HCT116 (cell line): ENCODE measurements around the gene DPP10. TPM values are rescaled to one million over a fixed set of nuclear protein-coding genes. Genes with fewer than 3 reads are reported as not detected.

Experiments used
- ATAC-seq: fragments of 200-7000 bp; cut with Tn5 transposase; 2 replicates; pipeline ENCODE4 v1.9.1; 2020; ENCODE audit warnings: mild to moderate bottlenecking, moderate library complexity
- BruUV-seq: library from RNA; stranded (reverse); fragments of 400-500 nt; replicated peaks from 2 replicates; lab custom pipeline; 2021; lab: Mats Ljungman, UMichigan
- CTCF ChIA-PET: fragments of 300-600 bp; sonication (Branson Sonifier 250); formaldehyde crosslinking; loops from one replicate; lab custom pipeline; 2021; ENCODE audit warnings: antibody characterized with exemption; lab: Charles Lee
- POLR2A ChIA-PET: fragments of 300-600, 350-600 bp; sonication (Branson Sonifier 250); formaldehyde crosslinking; loops from one replicate; lab custom pipeline; 2021; ENCODE audit warnings: antibody characterized with exemption; lab: Charles Lee
- RAD21 ChIA-PET, 2 experiments: fragments of 300-600 bp; sonication (Branson Sonifier 250); formaldehyde crosslinking; loops; one replicate each; lab custom pipeline; 2023; ENCODE audit warnings: low total read pairs in 2 of 2; ENCODE audit not compliant: uncharacterized antibody in 2 of 2, unreplicated experiment in 2 of 2, low non-redundant PET in 1 of 2; lab: Charles Lee
- DNase-seq: peaks from one replicate; pipeline ENCODE4 v3.0.0-alpha.2; 2010; ENCODE audit warnings: low read depth, low spot score
- H2AFZ ChIP-seq: fragments of 200-600 bp; shearing (Covaris generic), sonication (generic); 2 replicates; pipeline ENCODE4 v1.6.1; 2017; ENCODE audit warnings: low read depth, mixed run types, mixed read lengths, antibody characterized with exemption, low read length; ENCODE audit not compliant: poor library complexity, severe bottlenecking
- H3K27ac ChIP-seq: 2 replicates; pipeline ENCODE4 v1.5.1; 2012; ENCODE audit warnings: low read depth, low read length
- H3K27me3 ChIP-seq: fragments of 200-600 bp; sonication (generic); 2 replicates; pipeline ENCODE4 v1.6.1; 2016; ENCODE audit warnings: mixed run types, low read length, mixed read lengths; ENCODE audit not compliant: insufficient read depth
- H3K36me3 ChIP-seq, 2 experiments: fragments of 200-500 bp in 1 of 2; fragments of 200-600 bp in 1 of 2; sonication (Bioruptor generic) in 1 of 2; sonication (generic) in 1 of 2; 2 replicates each; pipeline versions ENCODE4 v1.5.1 to v1.6.1; 2014 to 2016; ENCODE audit warnings: low read length in 2 of 2, inconsistent platforms in 1 of 2, mixed read lengths in 1 of 2, mixed run types in 1 of 2; ENCODE audit not compliant: insufficient read depth in 2 of 2, control insufficient read depth in 1 of 2
- H3K4me1 ChIP-seq, 2 experiments: fragments of 200-600 bp in 1 of 2; sonication (generic) in 1 of 2; 2 replicates each; pipeline versions ENCODE4 v1.5.1 to v1.6.1; 2012 to 2017; ENCODE audit warnings: low read length in 2 of 2, inconsistent platforms in 1 of 2, mild to moderate bottlenecking in 1 of 2, mixed read lengths in 1 of 2, mixed run types in 1 of 2, moderate library complexity in 1 of 2; ENCODE audit not compliant: insufficient read depth in 2 of 2, control insufficient read depth in 1 of 2
- H3K4me2 ChIP-seq: fragments of 200-600 bp; sonication (generic); 2 replicates; pipeline ENCODE4 v1.6.1; 2017; ENCODE audit warnings: mixed run types, low read length, mixed read lengths
- H3K4me3 ChIP-seq, 2 experiments: fragments of 200-600 bp in 1 of 2; sonication (generic) in 1 of 2; replicated peaks in 1 of 2; 2 replicates each; pipeline ENCODE4 v1.5.1; 2011 to 2016; ENCODE audit warnings: low read length in 2 of 2, control low read depth in 1 of 2, low read depth in 1 of 2, mild to moderate bottlenecking in 1 of 2, mixed read lengths in 1 of 2, mixed run types in 1 of 2
- H3K79me2 ChIP-seq: fragments of 200-600 bp; sonication (generic); 2 replicates; pipeline ENCODE4 v1.6.1; 2017; ENCODE audit warnings: mild to moderate bottlenecking, mixed run types, low read length, moderate library complexity, mixed read lengths; ENCODE audit not compliant: insufficient read depth
- H3K9ac ChIP-seq: fragments of 200-600 bp; sonication (generic); 2 replicates; pipeline ENCODE4 v1.6.1; 2016; ENCODE audit warnings: low read length, mixed read lengths
- H3K9me2 ChIP-seq: fragments of 200-600 bp; sonication (generic), shearing (Covaris generic); 2 replicates; pipeline ENCODE4 v1.6.1; 2017; ENCODE audit warnings: mixed run types, mild to moderate bottlenecking, moderate library complexity; ENCODE audit not compliant: insufficient read depth
- H3K9me3 ChIP-seq, 2 experiments: fragments of 200-500 bp in 1 of 2; fragments of 200-600 bp in 1 of 2; sonication (Bioruptor generic) in 1 of 2; sonication (generic) in 1 of 2; 2 replicates each; pipeline ENCODE4 v1.6.1; 2014 to 2017; ENCODE audit warnings: low read length in 2 of 2, mixed read lengths in 2 of 2, inconsistent platforms in 1 of 2, low read depth in 1 of 2, mild to moderate bottlenecking in 1 of 2, mixed run types in 1 of 2, moderate library complexity in 1 of 2; ENCODE audit not compliant: control insufficient read depth in 1 of 2, insufficient read depth in 1 of 2
- H4K20me1 ChIP-seq: fragments of 200-600 bp; sonication (generic), shearing (Covaris generic); 2 replicates; pipeline ENCODE4 v1.6.1; 2017; ENCODE audit warnings: mixed run types, mild to moderate bottlenecking, moderate library complexity; ENCODE audit not compliant: insufficient read depth
- CBX3 ChIP-seq: IDR thresholded peaks from 2 replicates; pipeline ENCODE4 v1.6.1; 2012; ENCODE audit warnings: low read depth
- CEBPB ChIP-seq: IDR thresholded peaks from 2 replicates; pipeline ENCODE4 v1.6.1; 2012; ENCODE audit warnings: low read depth
- EGR1 ChIP-seq: IDR thresholded peaks from 2 replicates; pipeline ENCODE4 v1.6.1; 2012; ENCODE audit warnings: low read depth
- ELF1 ChIP-seq: IDR thresholded peaks from 2 replicates; pipeline ENCODE4 v1.6.1; 2012; ENCODE audit warnings: low read depth, borderline replicate concordance
- EZH2phosphoT487 ChIP-seq: fragments of 200-600 bp; IDR thresholded peaks from 2 replicates; pipeline ENCODE4 v1.6.1; 2018; ENCODE audit warnings: antibody characterized with exemption, borderline replicate concordance
- JUND ChIP-seq: IDR thresholded peaks from 2 replicates; pipeline ENCODE4 v1.6.1; 2012
- POLR2A ChIP-seq: IDR thresholded peaks from 2 replicates; pipeline ENCODE4 v1.7.0; 2011; ENCODE audit warnings: borderline replicate concordance; ENCODE audit not compliant: insufficient read depth, insufficient read length; ENCODE audit errors: extremely low read depth
- POLR2AphosphoS5 ChIP-seq: IDR thresholded peaks from 2 replicates; pipeline ENCODE4 v1.6.1; 2011; ENCODE audit warnings: mild to moderate bottlenecking, low read depth, low read length, moderate library complexity
- RAD21 ChIP-seq: IDR thresholded peaks from 2 replicates; pipeline ENCODE4 v1.6.1; 2012; ENCODE audit warnings: low read depth, mild to moderate bottlenecking
- SIN3A ChIP-seq: IDR thresholded peaks from 2 replicates; pipeline ENCODE4 v1.6.1; 2012; ENCODE audit warnings: low read depth
- SRF ChIP-seq: IDR thresholded peaks from 2 replicates; pipeline ENCODE4 v1.6.1; 2012; ENCODE audit warnings: low read depth
- TCF7L2 ChIP-seq: IDR thresholded peaks from 2 replicates; pipeline ENCODE4 v1.7.0; 2011; ENCODE audit warnings: borderline replicate concordance, inconsistent platforms; ENCODE audit not compliant: insufficient read depth, insufficient read length; ENCODE audit errors: extremely low read depth
- YY1 ChIP-seq: IDR thresholded peaks from 2 replicates; pipeline ENCODE4 v1.6.1; 2011; ENCODE audit warnings: low read length, low read depth, moderate library complexity, mild to moderate bottlenecking; ENCODE audit not compliant: insufficient replicate concordance; ENCODE audit errors: extremely low read depth
- ZBTB33 ChIP-seq: IDR thresholded peaks from 2 replicates; pipeline ENCODE4 v1.6.1; 2011; ENCODE audit warnings: mild to moderate bottlenecking, low read length, moderate library complexity; ENCODE audit not compliant: insufficient replicate concordance; ENCODE audit errors: extremely low read depth
- ZNF274 ChIP-seq: fragments of 200-500 bp; sonication (Bioruptor generic); IDR thresholded peaks from 2 replicates; pipeline ENCODE4 v1.6.1; 2014; ENCODE audit warnings: mild to moderate bottlenecking, low read depth, low read length, inconsistent platforms
- intact Hi-C: fragments of 100-400 bp; cut with micrococcal nuclease; formaldehyde crosslinking; loops from 2 replicates; pipeline ENCODE4 v1.10.0; 2022
- total RNA-seq: library from RNA; stranded (reverse); gene quantifications from one replicate; pipeline ENCODE4 v1.2.1, GENCODE V29; 2021; ENCODE audit not compliant: unreplicated experiment
- TF ChIP-seq, protein P1 (sequence below): IDR thresholded peaks from 2 replicates; pipeline ENCODE4 v1.6.1; 2012
- TF ChIP-seq, protein P2 (sequence below): IDR thresholded peaks from 2 replicates; pipeline ENCODE4 v1.6.1; 2012

Gene DPP10
- total RNA-seq, 1 experiment from 2014 or later = not detected

DNA sequence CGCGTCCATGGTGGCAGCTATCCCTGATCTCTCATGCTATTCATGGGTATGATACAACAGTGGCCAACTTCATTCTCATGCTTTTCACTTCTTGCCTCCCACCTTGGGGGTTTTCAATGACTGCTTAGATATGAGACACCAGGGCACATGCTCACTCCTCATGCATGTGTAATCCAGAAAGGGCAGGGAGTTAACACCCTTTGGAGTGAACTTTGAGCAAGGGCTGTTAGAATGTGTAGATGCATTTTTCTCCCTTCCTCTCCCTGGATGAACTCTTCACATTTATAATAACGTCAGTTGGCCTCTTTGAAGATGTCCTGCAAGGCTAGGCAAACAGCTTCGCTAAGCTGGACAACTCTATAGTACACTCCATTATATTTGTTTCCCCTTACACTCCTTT lies 56.7 kb downstream of the DPP10 start:
- BruUV-seq = no TSS peak
- ChIA-PET RAD21 (no interaction called here), POLR2A (no interaction called here), CTCF (no interaction called here)
- no peaks in the 10 kb centered on the region for H3K9me2 ChIP-seq
- no peaks in the 10 kb centered on the region for H3K27me3 ChIP-seq
- peaks cover 5 to 20% of the 10 kb centered on the region in 2 experiments; a peak in 2 of 4 replicates for H3K9me3 ChIP-seq
- no peak for ATAC-seq
- no peak for TF ChIP-seq RAD21
- TF ChIP-seq JUND = no peak
- TF ChIP-seq POLR2A = no peak
- no peak for TF ChIP-seq ELF1
- TF ChIP-seq SRF = no peak
- TF ChIP-seq ZBTB33 = no peak
- TF ChIP-seq EZH2phosphoT487 = no peak
- no peak for TF ChIP-seq ZNF274
- no peak for TF ChIP-seq YY1
- TF ChIP-seq CBX3 = no peak
- TF ChIP-seq SIN3A = no peak
- TF ChIP-seq POLR2AphosphoS5 = no peak
- TF ChIP-seq, protein P1, sequence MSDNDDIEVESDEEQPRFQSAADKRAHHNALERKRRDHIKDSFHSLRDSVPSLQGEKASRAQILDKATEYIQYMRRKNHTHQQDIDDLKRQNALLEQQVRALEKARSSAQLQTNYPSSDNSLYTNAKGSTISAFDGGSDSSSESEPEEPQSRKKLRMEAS = no peak
- TF ChIP-seq EGR1 = no peak
- no peak for TF ChIP-seq TCF7L2
- no peak for TF ChIP-seq CEBPB
- TF ChIP-seq, protein P2, sequence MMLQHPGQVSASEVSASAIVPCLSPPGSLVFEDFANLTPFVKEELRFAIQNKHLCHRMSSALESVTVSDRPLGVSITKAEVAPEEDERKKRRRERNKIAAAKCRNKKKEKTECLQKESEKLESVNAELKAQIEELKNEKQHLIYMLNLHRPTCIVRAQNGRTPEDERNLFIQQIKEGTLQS = no peak
- intact Hi-C loops = no loop called here
- no peaks in the 10 kb centered on the region for H3K36me3 ChIP-seq
- no peak for DNase-seq
- no peaks in the 10 kb centered on the region for H4K20me1 ChIP-seq
- no peaks in the 10 kb centered on the region for H3K79me2 ChIP-seq
- H3K4me2 ChIP-seq = no peak overlapping the region
- no peak overlapping the region for H3K27ac ChIP-seq
- H3K9ac ChIP-seq = no peak overlapping the region
- H3K4me1 ChIP-seq = no peaks in the 10 kb centered on the region
- no peak overlapping the region for H2AFZ ChIP-seq
- no peak overlapping the region for H3K4me3 ChIP-seq
